CD1c-positive myeloid dendritic cell (primary cell): Measurements from ENCODE around the gene ATG4B.
A peak's percentile ranks its signal among the peaks of the same experiment; 100 is the strongest.

Experiments used
- DNase-seq: peaks from one replicate; pipeline ENCODE4 v3.0.0-alpha.2; 2016; ENCODE audit errors: extremely low spot score

Gene ATG4B

GRCh38 chr2:241690202-241690717, 52.8 kb downstream of the ATG4B start:
- DNase-seq = no peak

- DNase-seq = no peak
Observed at GRCh38 chr2:241692448-241692847, 55.0 kb downstream of the ATG4B start.

- DNase-seq = no peak
Observed at GRCh38 chr2:241695651-241696050, 58.2 kb downstream of the ATG4B start.

- DNase-seq = no peak
Observed at GRCh38 chr2:241701149-241701398, 63.6 kb downstream of the ATG4B start.

- peak; percentile 98 for DNase-seq
Observed at GRCh38 chr2:241701399-241702154, 64.1 kb downstream of the ATG4B start, which contains the start of gene ING5. TSS of gene ING5 (plus strand) at chr2:241702039. CDS start at chr2:241702066, 27 bp downstream.

- peak; percentile 88 for DNase-seq
Observed at GRCh38 chr2:241702155-241703031, 64.9 kb downstream of the ATG4B start.

GRCh38 chr2:241703032-241703604, 65.6 kb downstream of the ATG4B start:
- no peak for DNase-seq

- no peak for DNase-seq
Observed at GRCh38 chr2:241706537-241706936, 69.0 kb downstream of the ATG4B start.

- DNase-seq = no peak
Observed at GRCh38 chr2:241708879-241709278, 71.4 kb downstream of the ATG4B start.

- DNase-seq = no peak
Observed at GRCh38 chr2:241719093-241719492, 81.6 kb downstream of the ATG4B start.

- DNase-seq = no peak
Observed at GRCh38 chr2:241720099-241720498, 82.6 kb downstream of the ATG4B start.

- DNase-seq = no peak
Observed at GRCh38 chr2:241720560-241720959, 83.1 kb downstream of the ATG4B start.

GRCh38 chr2:241721852-241722251, 84.4 kb downstream of the ATG4B start:
- DNase-seq = no peak

- DNase-seq = no peak
Observed at GRCh38 chr2:241722896-241723454, 85.5 kb downstream of the ATG4B start.
